ENCODE data around the gene VSIG10L2.

Gene VSIG10L2

DNA sequence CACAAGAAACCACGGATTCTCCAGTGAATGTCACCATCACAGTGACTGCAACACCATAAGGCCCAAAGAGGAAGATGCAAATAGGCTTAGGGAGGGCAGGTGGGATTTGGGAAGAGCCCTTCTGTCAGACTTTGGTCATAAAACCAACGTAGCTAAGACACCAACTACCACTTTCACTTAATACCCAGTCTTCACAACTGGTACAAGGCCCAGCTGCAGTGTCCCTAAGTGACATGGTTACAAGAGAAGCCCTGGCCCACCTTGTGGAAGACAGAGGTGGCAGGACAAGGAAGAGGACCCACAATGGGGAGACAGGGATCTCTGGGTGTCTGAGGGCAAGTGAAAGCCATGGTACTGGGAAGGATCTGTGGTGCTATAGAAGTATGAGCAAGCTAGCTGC is 10.0 kb downstream of the VSIG10L2 start:
- no peak for DNase-seq (ENCODE audit: extremely low read depth, low read depth)
- H3K4me3 ChIP-seq (replicated peaks; ENCODE audit: low read depth, low read length): no peak overlapping the region
- no peak for TF ChIP-seq CTCF (IDR thresholded peaks at IDR 0.05; ENCODE audit: low read depth, low read length, missing control alignments)

DNA sequence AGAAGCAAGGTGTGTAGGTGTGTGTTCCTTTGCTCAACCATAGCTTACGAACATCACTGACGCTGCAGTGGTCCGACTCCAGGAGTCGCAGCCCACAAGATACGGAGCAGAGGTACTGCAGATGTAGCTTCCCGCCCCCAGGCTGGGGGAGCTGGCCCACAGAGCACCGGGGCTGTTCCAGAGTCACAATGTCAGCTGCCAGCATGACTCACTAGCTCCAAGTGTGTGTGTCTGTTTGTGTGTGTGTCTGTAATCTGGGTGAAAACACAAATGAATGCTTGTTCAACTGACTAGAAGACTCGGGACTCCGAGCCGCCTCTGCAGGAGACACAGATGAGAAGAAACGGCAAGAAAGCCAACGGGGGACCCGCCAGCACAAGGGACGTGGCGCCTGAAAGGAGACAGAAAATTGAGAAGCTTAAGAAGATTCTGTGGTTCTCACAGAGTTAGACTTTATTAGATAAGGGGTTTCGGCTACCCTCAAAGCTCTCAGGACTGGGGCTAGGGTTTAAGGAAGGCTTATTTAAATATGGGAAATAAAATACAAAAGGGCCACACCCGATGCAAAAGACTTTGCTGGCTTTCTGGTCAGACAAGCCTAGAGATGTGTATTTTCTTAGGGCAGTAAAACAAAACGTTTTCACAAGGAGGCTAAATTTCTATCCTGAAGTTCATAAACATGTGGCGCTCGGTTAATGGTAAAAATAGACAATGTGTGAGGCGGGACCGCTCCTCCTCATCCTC is 10.7 kb downstream of the VSIG10L2 start:
- DNase-seq (ENCODE audit: extremely low read depth, low read depth): no peak
- no peak overlapping the region for H3K4me3 ChIP-seq (replicated peaks; ENCODE audit: low read depth, low read length)
- TF ChIP-seq CTCF (IDR thresholded peaks at IDR 0.05; ENCODE audit: low read depth, low read length, missing control alignments): no peak

- no peak overlapping the region for H3K4me3 ChIP-seq (replicated peaks; ENCODE audit: low read depth, low read length)
- DNase-seq (ENCODE audit: extremely low read depth, low read depth): no peak
- TF ChIP-seq CTCF (IDR thresholded peaks at IDR 0.05; ENCODE audit: low read depth, low read length, missing control alignments): no peak
Observed at GRCh38 chr11:125957618-125958332, 11.9 kb downstream of the VSIG10L2 start.

- no peak for DNase-seq (ENCODE audit: extremely low read depth, low read depth)
- H3K4me3 ChIP-seq (replicated peaks; ENCODE audit: low read depth, low read length): no peak overlapping the region
- no peak for TF ChIP-seq CTCF (IDR thresholded peaks at IDR 0.05; ENCODE audit: low read depth, low read length, missing control alignments)
Observed at GRCh38 chr11:125958872-125959400, 13.1 kb downstream of the VSIG10L2 start.

GRCh38 chr11:125959511-125959910 is 13.7 kb downstream of the VSIG10L2 start:
- TF ChIP-seq CTCF (IDR thresholded peaks at IDR 0.05; ENCODE audit: low read depth, low read length, missing control alignments): no peak
- H3K4me3 ChIP-seq (replicated peaks; ENCODE audit: low read depth, low read length): no peak overlapping the region

DNA sequence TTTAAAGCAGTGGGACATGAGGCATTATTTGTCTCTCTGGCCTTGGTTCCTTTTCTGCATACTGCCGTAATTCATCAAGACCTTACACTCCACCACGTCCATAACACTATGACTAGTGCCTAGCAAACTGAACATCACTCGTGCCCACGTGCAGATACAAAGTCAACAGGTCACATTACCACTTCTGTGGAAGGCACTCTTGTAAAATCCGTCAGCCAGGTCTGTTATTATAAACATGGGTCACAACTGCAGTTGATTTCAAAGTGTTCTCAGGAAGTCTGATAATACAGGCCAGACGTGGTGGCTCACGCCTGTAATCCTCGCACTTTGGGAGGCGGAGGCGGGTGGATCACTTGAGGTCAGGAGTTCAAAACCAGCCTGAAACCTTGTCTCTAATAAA is 14.1 kb downstream of the VSIG10L2 start:
- no peak for DNase-seq (ENCODE audit: extremely low read depth, low read depth)
- H3K4me3 ChIP-seq (replicated peaks; ENCODE audit: low read depth, low read length): no peak overlapping the region
- no peak for TF ChIP-seq CTCF (IDR thresholded peaks at IDR 0.05; ENCODE audit: low read depth, low read length, missing control alignments)

More at GRCh38 chr11:125959511-125959910, 13.7 kb downstream of the VSIG10L2 start:
- DNase-seq (ENCODE audit: extremely low read depth, low read depth): no peak
